HEK293 (cell line): ENCODE data around the gene ANKRD44.

Experiments
- CTCF ChIP-seq: fragments of 450-650 bp; formaldehyde crosslinking; IDR thresholded peaks from 2 replicates; pipeline ENCODE4 v1.5.1; 2016; ENCODE audit warnings: missing biosample characterization, missing genetic modification characterization
- ZBTB10 ChIP-seq: fragments of 450-650 bp; formaldehyde crosslinking; IDR thresholded peaks from 2 replicates; pipeline ENCODE4 v1.5.1; 2016; ENCODE audit warnings: missing biosample characterization, missing genetic modification characterization
- ZNF211 ChIP-seq: fragments of 450-650 bp; formaldehyde crosslinking; IDR thresholded peaks from 2 replicates; pipeline ENCODE4 v1.5.1; 2016; ENCODE audit warnings: low read depth, missing biosample characterization, missing genetic modification characterization
- ZNF791 ChIP-seq: fragments of 450-650 bp; formaldehyde crosslinking; IDR thresholded peaks from 2 replicates; pipeline ENCODE4 v1.5.1; 2016; ENCODE audit warnings: missing biosample characterization, missing genetic modification characterization
- TF ChIP-seq, protein P1 (sequence below): fragments of 450-650 bp; formaldehyde crosslinking; IDR thresholded peaks from 2 replicates; pipeline ENCODE4 v1.5.1; 2016; ENCODE audit warnings: missing biosample characterization, missing genetic modification characterization, low read depth

DNA sequence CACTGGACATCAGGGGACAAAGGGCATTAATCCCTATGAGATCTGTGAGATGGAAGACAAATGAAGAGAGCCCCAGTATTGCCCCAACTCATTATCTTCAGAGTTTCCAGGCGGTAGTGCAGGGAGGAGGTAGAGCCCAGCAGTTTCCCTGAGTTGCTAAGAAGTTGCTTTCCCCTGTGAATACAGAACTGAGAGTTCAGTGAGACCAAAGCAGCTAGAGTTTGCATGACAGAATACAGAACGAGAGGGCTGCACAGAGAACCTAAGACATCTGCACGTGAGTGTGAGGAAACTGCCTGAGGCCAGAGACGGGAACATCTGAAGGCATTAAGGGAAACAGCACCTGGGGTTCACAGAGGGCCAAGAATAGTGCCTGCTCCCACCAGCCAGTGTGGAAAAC, 366.0 kb downstream of the ANKRD44 start:
- TF ChIP-seq ZNF791 (tag by site-specific recombination) (no peak), CTCF (tag by site-specific recombination) (no peak), ZBTB10 (tag by site-specific recombination) (no peak), ZNF211 (no peak)
- TF ChIP-seq, protein P1, sequence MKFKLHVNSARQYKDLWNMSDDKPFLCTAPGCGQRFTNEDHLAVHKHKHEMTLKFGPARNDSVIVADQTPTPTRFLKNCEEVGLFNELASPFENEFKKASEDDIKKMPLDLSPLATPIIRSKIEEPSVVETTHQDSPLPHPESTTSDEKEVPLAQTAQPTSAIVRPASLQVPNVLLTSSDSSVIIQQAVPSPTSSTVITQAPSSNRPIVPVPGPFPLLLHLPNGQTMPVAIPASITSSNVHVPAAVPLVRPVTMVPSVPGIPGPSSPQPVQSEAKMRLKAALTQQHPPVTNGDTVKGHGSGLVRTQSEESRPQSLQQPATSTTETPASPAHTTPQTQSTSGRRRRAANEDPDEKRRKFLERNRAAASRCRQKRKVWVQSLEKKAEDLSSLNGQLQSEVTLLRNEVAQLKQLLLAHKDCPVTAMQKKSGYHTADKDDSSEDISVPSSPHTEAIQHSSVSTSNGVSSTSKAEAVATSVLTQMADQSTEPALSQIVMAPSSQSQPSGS = no peak
